WTC11 (cell line): ENCODE measurements around the gene SNRPA1.
A peak's percentile ranks its signal among the peaks of the same experiment; 100 is the strongest.

Experiments
- ATF1 ChIP-seq: sonication (generic); formaldehyde crosslinking; IDR thresholded peaks from 2 replicates; pipeline ENCODE4 v1.8.1; 2023; ENCODE audit warnings: mild to moderate bottlenecking, moderate library complexity, missing genetic modification reagents
- CREM ChIP-seq: sonication (generic); formaldehyde crosslinking; IDR thresholded peaks from 2 replicates; pipeline ENCODE4 v1.8.1; 2022; ENCODE audit warnings: mild to moderate bottlenecking, missing genetic modification reagents, moderate library complexity
- ESRRA ChIP-seq: sonication (generic); formaldehyde crosslinking; IDR thresholded peaks from 2 replicates; pipeline ENCODE4 v1.8.1; 2022; ENCODE audit warnings: mild to moderate bottlenecking, missing genetic modification reagents, borderline replicate concordance
- GABPB1 ChIP-seq: sonication (generic); formaldehyde crosslinking; IDR thresholded peaks from 2 replicates; pipeline ENCODE4 v1.8.1; 2023; ENCODE audit warnings: mild to moderate bottlenecking, missing genetic modification reagents
- NFE2L1 ChIP-seq: sonication (generic); formaldehyde crosslinking; IDR thresholded peaks from 2 replicates; pipeline ENCODE4 v1.8.1; 2023; ENCODE audit warnings: missing genetic modification reagents
- NFYB ChIP-seq: sonication (generic); formaldehyde crosslinking; conservative IDR thresholded peaks from 2 replicates; pipeline ENCODE4 v1.8.0; 2022; ENCODE audit warnings: low read depth, missing genetic modification reagents
- SP1 ChIP-seq: sonication (generic); formaldehyde crosslinking; conservative IDR thresholded peaks from 2 replicates; pipeline ENCODE4 v1.8.1; 2022; ENCODE audit warnings: missing genetic modification reagents
- TCF7 ChIP-seq: sonication (generic); formaldehyde crosslinking; IDR thresholded peaks from 2 replicates; pipeline ENCODE4 v1.8.0; 2022; ENCODE audit warnings: mild to moderate bottlenecking, low read depth, missing genetic modification reagents, moderate library complexity
- TF ChIP-seq, protein P1 (sequence below): fragments of 200-600 bp; IDR thresholded peaks from 2 replicates; pipeline ENCODE4 v1.8.0; 2022; ENCODE audit warnings: antibody characterized with exemption
- TF ChIP-seq, protein P2 (sequence below): sonication (generic); formaldehyde crosslinking; conservative IDR thresholded peaks from 2 replicates; pipeline ENCODE4 v1.8.1; 2022; ENCODE audit warnings: mild to moderate bottlenecking, missing genetic modification reagents
- TF ChIP-seq, protein P3 (sequence below): sonication (generic); formaldehyde crosslinking; IDR thresholded peaks from 2 replicates; pipeline ENCODE4 v1.8.0; 2022; ENCODE audit warnings: mild to moderate bottlenecking, missing genetic modification reagents
- TF ChIP-seq, protein P4 (sequence below): sonication (generic); formaldehyde crosslinking; IDR thresholded peaks from 2 replicates; pipeline ENCODE4 v1.8.1; 2022; ENCODE audit warnings: low read depth, missing genetic modification reagents, borderline replicate concordance
- TF ChIP-seq, protein P5 (sequence below): sonication (generic); formaldehyde crosslinking; IDR thresholded peaks from 2 replicates; pipeline ENCODE4 v1.8.0; 2022; ENCODE audit warnings: mild to moderate bottlenecking, missing genetic modification reagents

DNA sequence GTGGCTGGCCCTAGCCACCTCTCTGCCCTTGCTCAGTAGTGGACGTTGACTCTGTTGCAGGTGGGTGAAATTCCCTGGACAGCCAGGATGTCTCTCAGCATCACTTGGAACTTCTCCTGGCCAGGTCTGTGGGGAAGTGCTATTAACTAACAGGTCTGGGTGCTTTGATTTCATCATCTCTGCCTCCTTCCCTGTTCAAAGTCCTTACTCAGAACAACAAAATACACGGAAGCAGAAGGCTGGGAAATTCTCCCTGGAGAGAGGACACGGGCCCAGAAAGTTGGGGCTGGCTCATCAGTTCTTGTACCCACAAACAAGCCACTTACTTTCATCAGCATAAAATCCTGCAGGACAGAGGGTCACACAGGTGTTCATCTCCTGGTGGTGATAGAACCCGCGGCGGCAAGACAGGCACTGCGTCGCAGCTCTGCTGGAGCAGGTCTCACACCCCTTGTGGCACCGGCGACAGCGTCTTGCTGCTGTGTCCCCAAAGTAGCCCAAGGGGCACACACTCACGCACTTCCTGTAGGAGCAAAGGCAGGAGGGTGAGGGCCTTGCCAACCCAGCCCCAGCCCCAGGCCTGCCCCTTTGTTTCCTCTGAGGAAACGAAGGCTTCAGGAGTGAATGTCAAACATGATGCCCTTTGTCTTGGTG is 29.6 kb upstream of the SNRPA1 start:
- TF ChIP-seq, protein P1, sequence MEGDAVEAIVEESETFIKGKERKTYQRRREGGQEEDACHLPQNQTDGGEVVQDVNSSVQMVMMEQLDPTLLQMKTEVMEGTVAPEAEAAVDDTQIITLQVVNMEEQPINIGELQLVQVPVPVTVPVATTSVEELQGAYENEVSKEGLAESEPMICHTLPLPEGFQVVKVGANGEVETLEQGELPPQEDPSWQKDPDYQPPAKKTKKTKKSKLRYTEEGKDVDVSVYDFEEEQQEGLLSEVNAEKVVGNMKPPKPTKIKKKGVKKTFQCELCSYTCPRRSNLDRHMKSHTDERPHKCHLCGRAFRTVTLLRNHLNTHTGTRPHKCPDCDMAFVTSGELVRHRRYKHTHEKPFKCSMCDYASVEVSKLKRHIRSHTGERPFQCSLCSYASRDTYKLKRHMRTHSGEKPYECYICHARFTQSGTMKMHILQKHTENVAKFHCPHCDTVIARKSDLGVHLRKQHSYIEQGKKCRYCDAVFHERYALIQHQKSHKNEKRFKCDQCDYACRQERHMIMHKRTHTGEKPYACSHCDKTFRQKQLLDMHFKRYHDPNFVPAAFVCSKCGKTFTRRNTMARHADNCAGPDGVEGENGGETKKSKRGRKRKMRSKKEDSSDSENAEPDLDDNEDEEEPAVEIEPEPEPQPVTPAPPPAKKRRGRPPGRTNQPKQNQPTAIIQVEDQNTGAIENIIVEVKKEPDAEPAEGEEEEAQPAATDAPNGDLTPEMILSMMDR: no peak
- TF ChIP-seq, protein P2, sequence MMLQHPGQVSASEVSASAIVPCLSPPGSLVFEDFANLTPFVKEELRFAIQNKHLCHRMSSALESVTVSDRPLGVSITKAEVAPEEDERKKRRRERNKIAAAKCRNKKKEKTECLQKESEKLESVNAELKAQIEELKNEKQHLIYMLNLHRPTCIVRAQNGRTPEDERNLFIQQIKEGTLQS (CRISPR knock-in tag): no peak
- TF ChIP-seq NFYB (CRISPR knock-in tag) (no peak), SP1 (CRISPR knock-in tag) (no peak), ESRRA (CRISPR knock-in tag) (no peak), GABPB1 (peak; percentile 91), TCF7 (no peak), CREM (CRISPR knock-in tag) (no peak), ATF1 (CRISPR knock-in tag) (no peak), NFE2L1 (CRISPR knock-in tag) (no peak)
- TF ChIP-seq, protein P3, sequence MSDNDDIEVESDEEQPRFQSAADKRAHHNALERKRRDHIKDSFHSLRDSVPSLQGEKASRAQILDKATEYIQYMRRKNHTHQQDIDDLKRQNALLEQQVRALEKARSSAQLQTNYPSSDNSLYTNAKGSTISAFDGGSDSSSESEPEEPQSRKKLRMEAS: no peak
- TF ChIP-seq, protein P4, sequence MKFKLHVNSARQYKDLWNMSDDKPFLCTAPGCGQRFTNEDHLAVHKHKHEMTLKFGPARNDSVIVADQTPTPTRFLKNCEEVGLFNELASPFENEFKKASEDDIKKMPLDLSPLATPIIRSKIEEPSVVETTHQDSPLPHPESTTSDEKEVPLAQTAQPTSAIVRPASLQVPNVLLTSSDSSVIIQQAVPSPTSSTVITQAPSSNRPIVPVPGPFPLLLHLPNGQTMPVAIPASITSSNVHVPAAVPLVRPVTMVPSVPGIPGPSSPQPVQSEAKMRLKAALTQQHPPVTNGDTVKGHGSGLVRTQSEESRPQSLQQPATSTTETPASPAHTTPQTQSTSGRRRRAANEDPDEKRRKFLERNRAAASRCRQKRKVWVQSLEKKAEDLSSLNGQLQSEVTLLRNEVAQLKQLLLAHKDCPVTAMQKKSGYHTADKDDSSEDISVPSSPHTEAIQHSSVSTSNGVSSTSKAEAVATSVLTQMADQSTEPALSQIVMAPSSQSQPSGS (CRISPR knock-in tag): no peak
- TF ChIP-seq, protein P5, sequence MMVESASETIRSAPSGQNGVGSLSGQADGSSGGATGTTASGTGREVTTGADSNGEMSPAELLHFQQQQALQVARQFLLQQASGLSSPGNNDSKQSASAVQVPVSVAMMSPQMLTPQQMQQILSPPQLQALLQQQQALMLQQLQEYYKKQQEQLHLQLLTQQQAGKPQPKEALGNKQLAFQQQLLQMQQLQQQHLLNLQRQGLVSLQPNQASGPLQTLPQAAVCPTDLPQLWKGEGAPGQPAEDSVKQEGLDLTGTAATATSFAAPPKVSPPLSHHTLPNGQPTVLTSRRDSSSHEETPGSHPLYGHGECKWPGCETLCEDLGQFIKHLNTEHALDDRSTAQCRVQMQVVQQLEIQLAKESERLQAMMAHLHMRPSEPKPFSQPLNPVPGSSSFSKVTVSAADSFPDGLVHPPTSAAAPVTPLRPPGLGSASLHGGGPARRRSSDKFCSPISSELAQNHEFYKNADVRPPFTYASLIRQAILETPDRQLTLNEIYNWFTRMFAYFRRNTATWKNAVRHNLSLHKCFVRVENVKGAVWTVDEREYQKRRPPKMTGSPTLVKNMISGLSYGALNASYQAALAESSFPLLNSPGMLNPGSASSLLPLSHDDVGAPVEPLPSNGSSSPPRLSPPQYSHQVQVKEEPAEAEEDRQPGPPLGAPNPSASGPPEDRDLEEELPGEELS (CRISPR knock-in tag): no peak
